H1 (cell line): ENCODE measurements around the gene PHOSPHO1. TPM values are rescaled to one million over a fixed set of nuclear protein-coding genes. Genes with fewer than 3 reads are reported as not detected.

Experiments
- CTCF ChIA-PET: fragments of 300-600 bp; sonication (Branson Sonifier 250); formaldehyde crosslinking; loops from one replicate; lab custom pipeline; 2021; ENCODE audit not compliant: partially characterized antibody; lab: Charles Lee
- POLR2A ChIA-PET: fragments of 300-600 bp; sonication (Branson Sonifier 250); formaldehyde crosslinking; loops from one replicate; lab custom pipeline; 2021; ENCODE audit warnings: inconsistent platforms; ENCODE audit not compliant: partially characterized antibody; lab: Charles Lee
- DNase-seq, 2 experiments: peaks; one replicate each; pipeline versions ENCODE4 v3.0.0 to v3.0.0-alpha.2; 2010 to 2022; ENCODE audit warnings: low spot score in 2 of 2, low read depth in 1 of 2, mixed read lengths in 1 of 2
- FAIRE-seq: peaks from 2 replicates; lab custom pipeline; 2011; peaks lifted over from hg19 to GRCh38; lab: Jason Lieb, UNC
- H2AFZ ChIP-seq: 2 replicates; pipeline ENCODE4 v1.8.1; 2012; ENCODE audit warnings: low read length, inconsistent platforms
- H2AK5ac ChIP-seq: 2 replicates; pipeline ENCODE4 v1.6.1; 2013; ENCODE audit warnings: low read depth, low read length
- H2BK120ac ChIP-seq: replicated peaks from 2 replicates; pipeline ENCODE3; 2013; ENCODE audit warnings: low read depth, low read length, inconsistent platforms
- H2BK12ac ChIP-seq: 2 replicates; pipeline ENCODE4 v1.6.1; 2013; ENCODE audit warnings: low read depth, low read length
- H2BK15ac ChIP-seq: 2 replicates; pipeline ENCODE4 v1.6.1; 2013; ENCODE audit warnings: low read length
- H2BK20ac ChIP-seq: 2 replicates; pipeline ENCODE4 v1.6.1; 2013; ENCODE audit warnings: low read length
- H2BK5ac ChIP-seq: 2 replicates; pipeline ENCODE4 v1.6.1; 2013; ENCODE audit warnings: low read depth, low read length
- H3K14ac ChIP-seq: 2 replicates; pipeline ENCODE4 v1.6.1; 2013; ENCODE audit warnings: inconsistent platforms; ENCODE audit not compliant: insufficient read length
- H3K18ac ChIP-seq: 2 replicates; pipeline ENCODE4 v1.6.1; 2013; ENCODE audit warnings: low read length; ENCODE audit errors: extremely low read depth
- H3K23ac ChIP-seq: 2 replicates; pipeline ENCODE4 v1.6.1; 2013; ENCODE audit warnings: inconsistent platforms; ENCODE audit not compliant: insufficient read length
- H3K23me2 ChIP-seq: 2 replicates; pipeline ENCODE4 v1.6.1; 2013; ENCODE audit warnings: low read depth, low read length
- H3K27ac ChIP-seq: 2 replicates; pipeline ENCODE4 v1.6.1; 2011; ENCODE audit warnings: low read depth, low read length, inconsistent platforms
- H3K27me3 ChIP-seq, 4 experiments: replicated peaks in 1 of 4; 1 replicate in 1 of 4; 2 replicates in 3 of 4; pipeline versions ENCODE4 v1.6.1 to v1.8.1; 2011 to 2013; ENCODE audit warnings: low read length in 3 of 4, mild to moderate bottlenecking in 3 of 4, inconsistent platforms in 2 of 4, mixed read lengths in 2 of 4, moderate library complexity in 1 of 4; ENCODE audit not compliant: control insufficient read depth in 3 of 4, insufficient read depth in 3 of 4; ENCODE audit errors: extremely low read depth in 1 of 4
- H3K36me3 ChIP-seq, 4 experiments: 2 replicates each; pipeline versions ENCODE4 v1.6.1 to v1.8.1; 2011 to 2013; ENCODE audit warnings: mild to moderate bottlenecking in 4 of 4, low read length in 3 of 4, moderate library complexity in 2 of 4, control low read depth in 1 of 4, inconsistent platforms in 1 of 4; ENCODE audit not compliant: insufficient read depth in 4 of 4, control insufficient read depth in 2 of 4
- H3K4ac ChIP-seq: replicated peaks from 2 replicates; pipeline ENCODE3; 2013; ENCODE audit warnings: low read length, low read depth, mixed read lengths, inconsistent platforms; ENCODE audit not compliant: insufficient read length
- H3K4me1 ChIP-seq, 4 experiments: replicated peaks in 1 of 4; 1 replicate in 1 of 4; 2 replicates in 3 of 4; pipeline versions ENCODE4 v1.6.1 to v1.8.1; 2011 to 2013; ENCODE audit warnings: low read length in 3 of 4, inconsistent platforms in 2 of 4, mixed read lengths in 1 of 4; ENCODE audit not compliant: insufficient read depth in 4 of 4, control insufficient read depth in 3 of 4
- H3K4me2 ChIP-seq, 2 experiments: 2 replicates each; pipeline versions ENCODE4 v1.6.1 to v1.8.1; 2011 to 2013; ENCODE audit warnings: low read depth in 2 of 2, low read length in 2 of 2, control low read depth in 1 of 2, inconsistent platforms in 1 of 2, mild to moderate bottlenecking in 1 of 2; ENCODE audit not compliant: insufficient read depth in 1 of 2
- H3K4me3 ChIP-seq, 4 experiments: fragments of 200-600, 300-600 bp in 1 of 4; sonication (generic), shearing (Covaris generic), sonication (Bioruptor Twin) in 1 of 4; 2 replicates each; pipeline versions ENCODE4 v1.5.1 to v1.8.1; 2011 to 2016; ENCODE audit warnings: low read length in 4 of 4, low read depth in 3 of 4, control low read depth in 2 of 4, inconsistent platforms in 2 of 4, mild to moderate bottlenecking in 2 of 4, mixed read lengths in 1 of 4, moderate library complexity in 1 of 4; ENCODE audit not compliant: insufficient read depth in 2 of 4; ENCODE audit errors: extremely low read depth in 1 of 4
- H3K56ac ChIP-seq: replicated peaks from 2 replicates; pipeline ENCODE3; 2013; ENCODE audit warnings: low read depth, mild to moderate bottlenecking, mixed read lengths, low read length, inconsistent platforms; ENCODE audit not compliant: insufficient read length
- H3K79me1 ChIP-seq: 2 replicates; pipeline ENCODE4 v1.6.1; 2013; ENCODE audit warnings: low read depth, low read length, control low read depth
- H3K79me2 ChIP-seq, 2 experiments: 2 replicates each; pipeline versions ENCODE4 v1.6.1 to v1.8.1; 2012 to 2013; ENCODE audit warnings: low read length in 2 of 2, mild to moderate bottlenecking in 2 of 2, inconsistent platforms in 1 of 2; ENCODE audit not compliant: insufficient read depth in 2 of 2, control insufficient read depth in 1 of 2
- H3K9ac ChIP-seq, 4 experiments: replicated peaks in 1 of 4; 1 replicate in 1 of 4; 2 replicates in 3 of 4; pipeline versions ENCODE4 v1.6.1 to v1.8.1; 2011 to 2013; ENCODE audit warnings: low read depth in 3 of 4, low read length in 3 of 4, control low read depth in 2 of 4, mild to moderate bottlenecking in 2 of 4, moderate library complexity in 2 of 4, inconsistent platforms in 1 of 4; ENCODE audit errors: extremely low read depth in 1 of 4
- H3K9me3 ChIP-seq, 2 experiments: 2 replicates each; pipeline versions ENCODE4 v1.6.1 to v1.8.1; 2012 to 2013; ENCODE audit warnings: mild to moderate bottlenecking in 2 of 2, moderate library complexity in 2 of 2, control low read depth in 1 of 2, inconsistent platforms in 1 of 2, low read depth in 1 of 2, low read length in 1 of 2, mixed read lengths in 1 of 2; ENCODE audit not compliant: insufficient read depth in 2 of 2
- H4K20me1 ChIP-seq, 2 experiments: replicated peaks in 1 of 2; 2 replicates each; pipeline versions ENCODE3 to v1.8.1; 2011 to 2013; ENCODE audit warnings: inconsistent platforms in 2 of 2, low read length in 2 of 2, mild to moderate bottlenecking in 1 of 2; ENCODE audit not compliant: insufficient read depth in 2 of 2, control insufficient read depth in 1 of 2
- H4K5ac ChIP-seq: 2 replicates; pipeline ENCODE4 v1.6.1; 2013; ENCODE audit warnings: low read length, low read depth, mixed read lengths, inconsistent platforms; ENCODE audit not compliant: insufficient read length
- H4K8ac ChIP-seq: 2 replicates; pipeline ENCODE4 v1.8.0; 2013; ENCODE audit warnings: mild to moderate bottlenecking, moderate library complexity, low read length, inconsistent platforms; ENCODE audit not compliant: insufficient read depth; ENCODE audit errors: extremely low read depth
- H4K91ac ChIP-seq: replicated peaks from 2 replicates; pipeline ENCODE3; 2013; ENCODE audit warnings: low read length, mixed read lengths, inconsistent platforms; ENCODE audit not compliant: insufficient read length
- ASH2L ChIP-seq: fragments of 200-600, 300-600 bp; sonication (generic); IDR thresholded peaks from one replicate; pipeline ENCODE4 v1.7.1; 2017; ENCODE audit warnings: low read length
- GTF2F1 ChIP-seq: IDR thresholded peaks from 2 replicates; pipeline ENCODE4 v1.6.1; 2012; ENCODE audit warnings: low read depth, low read length, improper control_type of control experiment, borderline replicate concordance
- NRF1 ChIP-seq: IDR thresholded peaks from 2 replicates; pipeline ENCODE4 v1.6.1; 2011; ENCODE audit warnings: mild to moderate bottlenecking, low read depth, low read length, improper control_type of control experiment
- RNF2 ChIP-seq: fragments of 200-900, 300-1000 bp; sonication (generic); IDR thresholded peaks from 2 replicates; pipeline ENCODE4 v1.7.1; 2016; ENCODE audit warnings: borderline replicate concordance, low read depth, mild to moderate bottlenecking, antibody characterized with exemption, low read length; ENCODE audit not compliant: poor library complexity, severe bottlenecking; ENCODE audit errors: missing control alignments
- SIRT6 ChIP-seq: IDR thresholded peaks from one replicate; pipeline ENCODE4 v1.7.1; 2012; ENCODE audit warnings: low read length, inconsistent platforms
- SP4 ChIP-seq: IDR thresholded peaks from 2 replicates; pipeline ENCODE4 v1.6.1; 2012; ENCODE audit warnings: low read length, inconsistent platforms
- TBP ChIP-seq: IDR thresholded peaks from 2 replicates; pipeline ENCODE4 v1.6.1; 2011; ENCODE audit warnings: low read depth, low read length, improper control_type of control experiment
- WGBS, 2 experiments: shearing (Covaris generic) in 1 of 2; methylation state at CpG; one replicate each; pipeline versions ENCODE4 v1.1.6 to v1.1.7; 2013 to 2015; ENCODE audit warnings: low lambda C conversion rate in 2 of 2, mixed read lengths in 2 of 2, inconsistent platforms in 1 of 2, low coverage in 1 of 2, missing lambda C conversion rate in 1 of 2; ENCODE audit not compliant: insufficient replicate concordance in 2 of 2, insufficient coverage in 1 of 2, insufficient read length in 1 of 2; ENCODE audit errors: extremely low coverage in 1 of 2, missing lambda C conversion rate in 1 of 2; 5-methylcytosine and 5-hydroxymethylcytosine counted together
- polyA plus RNA-seq, 7 experiments: library from polyadenylated mRNA; depleted of rRNA in 3 of 7; stranded (reverse) in 5 of 7; unstranded in 2 of 7; fragments of >200 nt in 5 of 7; fragments of 200-250 nt in 2 of 7; gene quantifications; 1 replicate in 5 of 7; 2 replicates in 1 of 7; 4 replicates in 1 of 7; pipeline versions ENCODE4 v1.2.1 to v1.2.3, GENCODE V29; 2011 to 2013; ENCODE audit warnings: missing spikeins in 2 of 7, mixed read lengths in 2 of 7
- total RNA-seq: library from RNA; stranded (reverse); fragmentation: NEBNext Ultra II Directional; extraction: Animal tissue kit (Norgen Biotek cat#: 25700); gene quantifications from 2 replicates; pipeline ENCODE4 v1.2.1, GENCODE V29; 2021
- TF ChIP-seq, protein P1 (sequence below), 3 experiments: IDR thresholded peaks; 1 replicate in 2 of 3; 2 replicates in 1 of 3; pipeline versions ENCODE4 v1.5.1 to v1.6.1; 2011; ENCODE audit warnings: low read length in 3 of 3, mild to moderate bottlenecking in 3 of 3, inconsistent platforms in 2 of 3, low read depth in 1 of 3, moderate library complexity in 1 of 3; ENCODE audit not compliant: insufficient read depth in 1 of 3; ENCODE audit errors: control extremely low read depth in 1 of 3

Gene PHOSPHO1
- total and polyA plus RNA-seq, 2 of the 8 experiments (the other 6 are each of a cell fraction or from before 2014, with no cell fraction given) = 0.34 to 0.45 TPM

DNA sequence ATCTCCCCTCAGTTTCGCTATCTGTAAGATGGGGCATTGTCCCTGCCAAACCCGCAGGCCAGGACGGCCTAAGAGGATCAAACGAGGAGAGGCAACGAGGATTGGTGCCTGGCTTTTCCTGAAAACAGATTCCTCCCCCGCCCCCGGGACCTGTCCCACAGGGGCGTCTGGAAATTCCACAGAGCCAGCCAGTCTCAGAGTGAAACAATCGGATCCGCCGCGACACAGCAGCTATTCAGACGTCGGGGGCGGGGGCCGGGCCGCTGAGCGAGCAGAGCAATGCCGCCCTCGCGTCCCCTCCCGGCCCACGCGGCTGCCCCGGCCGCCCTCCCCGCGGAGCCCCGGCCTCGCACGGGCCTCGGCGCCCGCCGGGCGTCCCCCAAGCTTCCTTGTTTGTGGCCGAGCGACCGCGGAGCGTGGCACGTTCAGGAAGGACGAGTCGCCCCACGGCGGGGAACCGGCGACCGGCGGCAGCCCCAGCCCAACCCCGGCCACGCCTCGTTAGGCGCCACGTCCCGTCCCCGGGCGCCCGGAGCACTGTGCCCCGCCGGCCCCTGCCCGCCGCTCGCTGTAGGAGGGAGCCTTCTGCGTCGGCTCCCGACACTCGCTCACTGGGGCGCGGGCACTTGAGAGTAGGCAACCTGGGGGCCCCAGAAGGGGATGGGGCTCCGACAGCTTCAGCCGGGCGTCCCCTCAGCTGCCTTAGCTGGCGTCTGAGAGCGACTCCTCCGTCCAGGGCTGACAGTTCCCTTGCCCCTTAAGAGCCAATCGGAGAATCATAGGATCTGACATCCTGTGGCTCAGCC is 29.6 kb upstream of the PHOSPHO1 start:
- Histone ChIP-seq H3K18ac (no peak overlapping the region), H4K20me1 (no peaks in the 10 kb centered on the region)
- POLR2A ChIA-PET = interaction anchor here (1.5 to 1.7 kb wide), 2 partner anchors 9 to 330 kb away, joined by 4 read pairs; no protein-coding TSS in a partner anchor
- TF ChIP-seq, protein P1, sequence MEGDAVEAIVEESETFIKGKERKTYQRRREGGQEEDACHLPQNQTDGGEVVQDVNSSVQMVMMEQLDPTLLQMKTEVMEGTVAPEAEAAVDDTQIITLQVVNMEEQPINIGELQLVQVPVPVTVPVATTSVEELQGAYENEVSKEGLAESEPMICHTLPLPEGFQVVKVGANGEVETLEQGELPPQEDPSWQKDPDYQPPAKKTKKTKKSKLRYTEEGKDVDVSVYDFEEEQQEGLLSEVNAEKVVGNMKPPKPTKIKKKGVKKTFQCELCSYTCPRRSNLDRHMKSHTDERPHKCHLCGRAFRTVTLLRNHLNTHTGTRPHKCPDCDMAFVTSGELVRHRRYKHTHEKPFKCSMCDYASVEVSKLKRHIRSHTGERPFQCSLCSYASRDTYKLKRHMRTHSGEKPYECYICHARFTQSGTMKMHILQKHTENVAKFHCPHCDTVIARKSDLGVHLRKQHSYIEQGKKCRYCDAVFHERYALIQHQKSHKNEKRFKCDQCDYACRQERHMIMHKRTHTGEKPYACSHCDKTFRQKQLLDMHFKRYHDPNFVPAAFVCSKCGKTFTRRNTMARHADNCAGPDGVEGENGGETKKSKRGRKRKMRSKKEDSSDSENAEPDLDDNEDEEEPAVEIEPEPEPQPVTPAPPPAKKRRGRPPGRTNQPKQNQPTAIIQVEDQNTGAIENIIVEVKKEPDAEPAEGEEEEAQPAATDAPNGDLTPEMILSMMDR (IDR thresholded peaks at IDR 0.05; ENCODE audit: control extremely low read depth in 1 of 3, insufficient read depth in 1 of 3, low read depth in 1 of 3, low read length in 3 of 3) = no peak
- TF ChIP-seq TBP (no peak), SP4 (no peak), RNF2 (no peak), GTF2F1 (no peak), SIRT6 (no peak), ASH2L (peak; percentile 19), NRF1 (no peak)

More for the DNA sequence above, 29.6 kb upstream of the PHOSPHO1 start:
- CTCF ChIA-PET = interaction anchor here (0.8 to 3.5 kb wide), 15 partner anchors 13 to 311 kb away, joined by 3 to 11 read pairs (median 3); no protein-coding TSS in a partner anchor
- Histone ChIP-seq H3K9me3 (no peaks in the 10 kb centered on the region), H2AK5ac (no peak overlapping the region), H4K5ac (no peak overlapping the region), H2BK12ac (0 out of 2 replicates have a peak overlapping the region, but pooled peaks have one; percentile 27), H3K14ac (no peak overlapping the region), H2AFZ (peak overlapping the region; percentile 85; the same call in 1 of the 2 replicates), H3K4ac (no peak overlapping the region), H3K56ac (no peak overlapping the region), H3K23me2 (peaks cover 6% of the 10 kb centered on the region; the same call in 1 of the 2 replicates), H3K27me3 (peaks cover 2 to 16% (median 13%) of the 10 kb centered on the region in 4 experiments; a peak in 6 of 7 replicates), H3K36me3 (no peaks in the 10 kb centered on the region), H4K91ac (no peak overlapping the region), H2BK5ac (no peak overlapping the region), H3K4me3 (peak overlapping the region; percentile 46 to 67 (median 60)), H3K4me1 (peaks cover 0 to 3% (median 1%) of the 10 kb centered on the region in 4 experiments; a peak in 1 of 7 replicates), H3K79me1 (no peaks in the 10 kb centered on the region), H3K23ac (no peak overlapping the region), H2BK15ac (0 out of 2 replicates have a peak overlapping the region, but pooled peaks have one; percentile 46), H3K79me2 (no peaks in the 10 kb centered on the region), H3K27ac (no peak overlapping the region), H2BK20ac (no peak overlapping the region), H3K9ac (no peak overlapping the region; a peak in 1 of 7 replicates), H4K8ac (no peak overlapping the region), H3K4me2 (peak overlapping the region; percentile 45 to 82), H2BK120ac (no peak overlapping the region)
- DNase-seq (peak in 1 of 2 experiments; percentile 70), FAIRE-seq (no peak)
- WGBS, 2 experiments = 6% methylated on average over 52 of the region's 77 CpGs; no CpG with 5 or more reads in 1 of the 2 experiments
